T-helper 9 cell (primary cell): ENCODE results near the gene GTF2H3.
A peak's percentile ranks its signal among the peaks of the same experiment; 100 is the strongest.

Source experiments
- DNase-seq: peaks from one replicate; pipeline ENCODE4 v3.0.0-alpha.2; 2020

Gene GTF2H3

DNA sequence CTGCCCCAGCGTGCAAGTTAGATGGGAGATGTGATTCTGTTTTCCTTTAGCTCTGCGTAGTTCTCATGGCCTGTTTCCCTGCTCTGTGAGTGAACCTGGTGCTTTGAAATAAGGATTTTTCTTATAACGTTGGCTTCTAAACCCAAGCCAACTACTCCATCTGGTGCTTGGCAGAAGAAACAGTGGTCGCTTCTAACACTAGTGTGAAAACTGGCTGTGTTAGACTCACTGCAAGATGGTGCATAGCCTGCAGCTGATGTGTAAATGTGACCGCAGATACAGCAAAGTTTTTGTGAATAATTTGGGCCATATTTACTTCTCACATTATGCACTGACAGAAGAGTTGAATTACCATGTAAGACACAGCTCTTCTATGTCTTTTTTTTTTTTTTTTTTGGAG, 12.2 kb downstream of the GTF2H3 start:
- DNase-seq, result no peak

DNA sequence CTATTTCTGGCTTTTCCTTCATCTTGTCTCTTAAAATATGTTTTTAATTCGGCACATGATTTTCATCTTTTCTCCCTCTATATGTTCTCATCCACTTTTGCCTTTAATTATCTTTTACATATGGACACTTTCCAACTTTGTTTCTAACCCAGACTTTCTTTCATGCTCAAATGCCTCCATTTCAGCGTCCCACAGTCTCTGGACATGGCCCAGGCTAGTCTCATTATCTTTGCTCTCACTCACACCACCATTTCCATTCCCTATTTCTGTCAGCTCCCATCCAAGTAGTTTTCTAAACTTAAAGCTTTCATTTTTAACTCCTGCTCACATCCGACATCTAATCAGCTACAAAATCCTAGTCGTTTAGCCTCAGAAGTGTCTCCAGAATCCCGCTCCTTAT, 14.8 kb downstream of the GTF2H3 start:
- DNase-seq, result no peak

DNA sequence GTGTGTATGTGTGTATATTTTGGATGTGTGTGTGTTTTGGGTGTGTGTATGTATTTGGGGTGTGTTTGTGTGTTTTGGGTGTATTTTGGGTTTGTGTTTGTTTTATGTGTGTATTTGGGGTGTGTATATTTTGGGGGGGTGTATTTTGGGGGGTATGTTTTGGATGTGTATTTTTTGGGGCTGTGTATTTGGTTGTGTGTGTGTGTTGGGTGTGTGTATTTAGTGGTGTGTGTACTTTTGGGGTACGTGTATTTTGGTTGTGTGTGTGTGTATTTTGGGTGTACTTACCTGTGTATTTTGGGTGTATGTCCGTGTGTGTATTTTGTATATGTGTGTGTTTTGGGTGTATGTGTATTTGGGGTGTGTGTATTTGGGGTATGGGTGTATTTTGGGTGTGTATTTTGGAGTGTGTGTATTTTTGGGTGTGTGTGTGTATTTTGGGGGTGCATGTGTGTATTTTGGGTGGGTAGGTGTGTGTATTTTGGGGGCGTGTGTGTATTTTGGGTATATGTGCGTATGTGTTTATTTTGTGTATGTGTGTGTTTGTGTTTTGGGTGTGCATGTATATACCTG, 20.6 kb downstream of the GTF2H3 start:
- no peak for DNase-seq

- DNase-seq, result no peak
Observed at GRCh38 chr12:123655420-123655819, 21.8 kb downstream of the GTF2H3 start.

GRCh38 chr12:123656392-123656791, 22.8 kb downstream of the GTF2H3 start:
- DNase-seq, result no peak

GRCh38 chr12:123657211-123657610, 23.6 kb downstream of the GTF2H3 start:
- DNase-seq, result no peak

DNA sequence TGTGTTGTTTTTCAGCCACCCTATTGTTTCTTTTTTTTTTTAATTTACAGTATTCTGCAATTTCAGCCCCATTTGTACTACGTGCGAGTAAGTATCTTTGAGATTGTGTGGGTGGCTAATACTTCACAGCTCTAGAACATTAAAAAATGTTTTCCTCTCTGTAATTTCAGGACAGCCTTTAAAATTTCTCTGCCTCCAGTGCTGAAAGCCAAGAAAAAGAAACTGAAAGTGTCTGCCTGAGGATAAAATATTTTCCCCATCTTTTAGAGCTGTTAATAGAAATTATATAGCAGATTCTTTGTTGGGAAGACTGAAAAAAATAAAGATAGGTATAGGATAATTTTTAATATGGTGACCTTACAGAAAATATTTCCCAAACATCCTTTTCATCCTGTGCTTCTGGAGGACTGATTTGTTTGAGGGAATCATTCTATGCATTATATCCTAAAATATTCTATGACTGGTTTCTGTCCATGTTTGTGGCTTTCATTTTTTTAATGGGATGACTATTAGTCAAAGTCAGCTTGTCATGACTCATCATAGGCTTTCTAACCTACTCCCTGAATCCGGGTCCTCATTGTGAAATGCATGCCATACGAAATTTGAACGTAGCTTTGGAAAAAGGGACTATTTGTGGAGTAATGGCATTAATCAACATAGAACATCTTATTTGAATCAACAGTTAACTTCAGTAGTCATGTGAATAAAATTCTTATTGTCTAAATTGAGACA, 26.5 kb downstream of the GTF2H3 start:
- DNase-seq, result no peak

DNA sequence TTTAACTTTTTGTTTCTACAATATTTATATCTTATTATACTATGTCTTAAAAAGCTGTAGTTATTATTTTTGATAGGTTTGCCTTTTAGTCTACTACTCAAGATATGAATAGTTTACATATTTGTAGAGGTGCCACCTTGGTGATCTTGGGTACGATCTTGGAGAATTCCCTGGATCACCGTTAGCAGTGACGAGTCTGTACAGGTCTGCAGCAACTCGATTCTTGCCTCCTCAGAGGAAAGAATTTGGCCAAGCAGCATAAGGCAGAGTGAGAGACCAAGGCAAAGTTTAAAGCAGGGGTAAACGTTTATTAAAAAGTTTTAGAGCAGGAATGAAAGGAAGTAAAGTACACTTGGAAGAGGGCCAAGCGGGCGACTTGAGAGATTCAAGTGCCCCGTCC, 34.1 kb downstream of the GTF2H3 start:
- DNase-seq, result no peak

- peak; percentile 92 for DNase-seq
Observed at GRCh38 chr12:123670882-123671728, 37.5 kb downstream of the GTF2H3 start, which contains the start of gene TCTN2. TSS of gene TCTN2 (plus strand) at chr12:123671113. CDS start at chr12:123671241, 128 bp downstream.

DNA sequence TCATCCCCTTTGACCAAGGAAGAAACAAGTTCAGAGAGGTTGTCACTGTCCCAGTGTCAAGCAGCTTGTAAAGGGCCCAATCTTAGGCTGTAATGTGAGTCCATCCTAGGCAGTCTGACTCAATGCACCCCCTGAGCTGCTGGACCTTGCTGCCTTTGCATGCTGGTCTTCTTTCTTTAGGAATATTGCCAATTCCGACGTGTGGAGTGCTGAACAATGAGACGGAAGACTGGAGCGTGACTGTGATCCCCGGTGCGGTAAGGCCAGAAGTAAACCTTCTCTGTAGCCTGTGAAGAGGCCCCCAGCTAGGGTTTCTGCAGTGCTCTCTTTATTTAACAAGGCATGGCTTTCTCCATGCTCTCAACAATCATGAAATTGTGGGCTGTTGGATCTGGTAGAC, 38.2 kb downstream of the GTF2H3 start:
- no peak for DNase-seq

- no peak for DNase-seq
Observed at GRCh38 chr12:123675436-123675835, 41.8 kb downstream of the GTF2H3 start.

DNA sequence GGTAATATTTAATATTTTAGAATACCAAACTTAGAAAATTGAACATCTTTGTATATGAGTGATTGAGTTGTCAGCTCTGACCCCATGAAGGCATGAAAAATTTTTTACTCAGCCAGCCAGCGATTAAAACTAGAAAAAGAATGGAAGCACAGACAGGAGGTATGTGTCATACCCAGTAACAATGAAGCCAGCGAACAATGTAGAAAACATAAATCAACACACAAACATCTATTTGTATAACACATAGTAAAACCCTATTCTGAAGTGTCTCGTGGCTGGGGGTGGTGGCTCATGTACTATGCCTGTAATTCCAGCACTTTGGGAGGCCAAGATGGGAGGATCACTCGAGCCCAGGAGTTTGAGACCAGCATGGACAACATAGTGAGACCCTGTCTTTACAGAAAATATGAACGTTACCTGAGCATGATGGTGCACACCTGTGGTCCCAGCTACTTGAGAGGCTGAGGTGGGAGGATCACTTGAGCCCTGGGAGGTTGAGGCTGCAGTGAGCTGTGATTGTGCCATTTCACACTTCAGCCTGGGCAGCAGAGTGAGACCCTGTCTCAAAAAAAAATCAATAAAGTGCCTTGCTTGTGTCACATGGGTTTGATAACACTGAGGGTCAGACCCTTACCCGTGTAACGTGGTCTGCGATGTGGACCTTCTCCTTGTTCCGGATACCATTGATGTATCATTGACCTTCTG, 43.1 kb downstream of the GTF2H3 start:
- no peak for DNase-seq

- no peak for DNase-seq
Observed at GRCh38 chr12:123678981-123679380, 45.4 kb downstream of the GTF2H3 start.

GRCh38 chr12:123681605-123682004, 48.0 kb downstream of the GTF2H3 start:
- no peak for DNase-seq

DNA sequence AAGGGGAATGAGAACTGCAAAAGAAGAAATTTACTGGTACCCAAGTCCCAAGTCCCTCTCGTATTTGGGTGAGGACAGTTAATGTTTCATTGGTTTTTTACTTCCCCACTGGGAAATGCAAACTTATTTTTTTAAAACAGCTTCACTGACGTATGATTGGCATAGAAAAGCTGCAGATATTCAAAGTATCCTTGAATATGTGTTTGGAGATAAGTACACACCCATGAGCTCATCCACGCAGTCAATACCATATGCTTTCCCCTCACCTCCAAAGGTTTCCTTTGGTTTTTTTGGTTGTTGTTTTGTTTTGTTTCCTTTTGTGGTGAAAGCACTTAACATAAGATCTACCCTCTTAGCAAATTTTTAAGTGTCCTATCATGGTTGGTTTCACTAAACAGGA, 50.3 kb downstream of the GTF2H3 start:
- DNase-seq, result no peak

DNA sequence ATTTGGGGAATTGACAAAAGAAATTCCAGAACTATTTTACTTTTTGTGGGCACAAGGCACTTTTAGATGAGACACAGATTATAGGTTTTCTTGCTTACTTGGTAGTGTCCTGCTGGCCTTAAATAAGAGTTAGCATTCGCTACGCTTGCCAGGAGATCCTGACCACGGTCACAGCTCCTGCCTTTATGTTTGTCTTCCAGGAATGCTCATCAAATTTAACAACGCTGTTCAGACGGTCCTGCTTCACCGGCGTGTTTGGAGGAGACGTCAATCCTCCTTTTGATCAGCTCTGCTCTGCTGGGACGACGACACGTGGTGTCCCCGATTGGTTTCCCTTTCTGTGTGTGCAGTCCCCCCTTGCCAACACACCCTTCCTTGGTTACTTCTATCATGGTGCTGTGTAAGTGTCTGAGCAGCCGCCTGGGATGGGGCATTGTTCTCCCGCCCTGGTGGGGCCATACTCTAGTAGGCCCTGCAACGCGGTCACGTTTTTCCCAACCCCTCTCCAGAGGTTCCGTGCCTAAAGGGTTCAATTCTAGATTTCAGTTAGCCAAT, 53.1 kb downstream of the GTF2H3 start:
- DNase-seq, result no peak

DNA sequence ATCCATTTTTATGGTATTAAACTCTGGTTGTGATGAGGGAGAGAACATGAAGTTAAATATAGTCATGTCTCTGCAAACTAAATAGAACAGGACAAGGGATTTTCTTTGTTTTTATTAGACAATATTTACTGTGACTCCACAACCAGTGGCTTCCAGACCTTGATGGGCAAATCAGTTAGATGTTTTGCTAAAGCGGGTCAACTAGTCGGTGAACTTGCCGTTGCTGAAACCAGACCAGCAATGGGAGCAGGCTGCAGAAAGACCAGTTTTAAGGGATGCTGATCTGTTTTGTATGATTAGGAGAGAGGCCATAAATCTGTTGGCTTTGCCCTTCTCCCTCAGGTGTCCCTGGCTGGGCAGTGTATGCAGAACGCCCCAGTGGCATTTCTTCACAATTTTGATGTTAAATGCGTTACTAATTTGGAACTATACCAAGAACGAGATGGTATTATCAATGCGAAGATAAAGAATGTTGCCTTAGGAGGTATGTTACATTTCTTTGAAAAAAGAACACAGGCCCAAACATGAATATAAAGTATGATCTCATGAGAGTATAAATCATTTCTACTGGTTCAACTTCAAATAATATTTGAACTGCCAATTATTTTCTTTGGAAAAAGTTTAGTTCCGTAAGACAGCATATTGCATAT, 56.7 kb downstream of the GTF2H3 start:
- no peak for DNase-seq

GRCh38 chr12:123696207-123696606, 62.6 kb downstream of the GTF2H3 start:
- no peak for DNase-seq

- no peak for DNase-seq
Observed at GRCh38 chr12:123696646-123697045, 63.0 kb downstream of the GTF2H3 start.

DNA sequence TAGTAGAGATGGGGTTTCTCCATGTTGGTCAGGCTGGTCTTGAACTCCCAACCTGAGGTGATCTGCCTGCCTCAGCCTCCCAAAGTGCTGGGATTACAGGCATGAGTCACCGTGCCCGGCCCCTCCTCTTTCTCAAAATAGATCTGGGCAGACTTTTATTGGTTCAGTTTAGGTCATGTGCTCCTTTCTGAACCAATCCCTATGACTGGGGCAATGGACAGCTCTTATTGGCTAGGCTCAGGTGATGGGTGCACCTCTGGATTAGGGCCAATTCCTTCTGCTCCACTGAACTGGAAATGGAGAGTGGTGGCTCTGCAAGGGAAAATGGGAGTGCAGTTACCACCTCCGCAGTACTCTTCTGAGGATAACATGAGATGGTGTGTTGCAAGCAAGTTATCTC, 72.3 kb downstream of the GTF2H3 start:
- DNase-seq, result no peak

DNA sequence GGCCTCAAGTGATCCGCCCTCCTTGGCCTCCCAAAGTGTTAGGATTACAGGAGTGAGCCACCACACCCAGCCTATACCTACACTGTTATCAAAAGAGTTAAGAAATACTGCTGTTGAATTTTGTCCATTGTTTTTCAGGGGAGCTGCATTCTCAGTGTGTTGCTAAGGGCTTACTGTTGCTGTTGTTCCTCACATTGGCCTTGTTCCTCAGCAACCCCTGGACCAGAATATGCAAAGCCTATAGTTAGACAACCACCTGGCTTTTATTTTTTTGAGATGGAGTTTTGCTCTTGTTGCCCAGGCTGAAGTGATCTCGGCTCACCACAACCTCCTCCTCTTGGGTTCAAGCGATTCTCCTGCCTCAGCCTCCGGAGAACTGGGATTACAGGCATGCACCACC, 73.8 kb downstream of the GTF2H3 start:
- no peak for DNase-seq
